HepG2 (cell line): ENCODE measurements around the gene PHF5A. TPM values are rescaled to one million over a fixed set of nuclear protein-coding genes. Genes with fewer than 3 reads are reported as not detected.

ENCODE experiments used
- ARNT2 ChIP-seq: sonication (generic); formaldehyde crosslinking; IDR thresholded peaks from 2 replicates; pipeline ENCODE4 v1.8.0; 2022; ENCODE audit warnings: mild to moderate bottlenecking, low read depth, missing genetic modification reagents, moderate library complexity
- ATF7 ChIP-seq, 2 experiments: fragments of 450-650 bp in 1 of 2; sonication (generic) in 1 of 2; formaldehyde crosslinking in 1 of 2; IDR thresholded peaks; 2 replicates each; pipeline versions ENCODE4 v1.4.0 to v1.6.1; 2016 to 2020; ENCODE audit warnings: antibody characterized with exemption in 1 of 2, mild to moderate bottlenecking in 1 of 2, missing genetic modification reagents in 1 of 2
- FOXJ3 ChIP-seq: sonication (generic); formaldehyde crosslinking; IDR thresholded peaks from 2 replicates; pipeline ENCODE4 v1.4.0; 2020; ENCODE audit warnings: missing genetic modification reagents, mild to moderate bottlenecking, borderline replicate concordance
- HCFC1 ChIP-seq: fragments of 150-350 bp; IDR thresholded peaks from 2 replicates; pipeline ENCODE4 v1.6.1; 2014; ENCODE audit warnings: low read depth, low read length
- HNF4G ChIP-seq, 2 experiments: sonication (generic) in 1 of 2; formaldehyde crosslinking in 1 of 2; IDR thresholded peaks; 2 replicates each; pipeline versions ENCODE4 v1.4.0 to v1.6.1; 2011 to 2020; ENCODE audit warnings: borderline replicate concordance in 2 of 2, low read depth in 2 of 2, mild to moderate bottlenecking in 2 of 2, low read length in 1 of 2, missing genetic modification reagents in 1 of 2, moderate library complexity in 1 of 2
- HNRNPL ChIP-seq: fragments of 200-400 bp; formaldehyde crosslinking; IDR thresholded peaks from 2 replicates; pipeline ENCODE4 v1.6.1; 2017; ENCODE audit warnings: mild to moderate bottlenecking, low read depth, low read length
- IRF2 ChIP-seq: IDR thresholded peaks from 2 replicates; pipeline ENCODE4 v1.6.1; 2018; ENCODE audit warnings: missing genetic modification reagents, missing compliant biosample characterization
- LCORL ChIP-seq, 2 experiments: fragments of 450-650 bp in 1 of 2; sonication (generic) in 1 of 2; formaldehyde crosslinking in 1 of 2; IDR thresholded peaks; 2 replicates each; pipeline versions ENCODE4 v1.5.0 to v1.6.1; 2017 to 2020; ENCODE audit warnings: antibody characterized with exemption in 1 of 2, missing genetic modification reagents in 1 of 2
- PAF1 ChIP-seq: IDR thresholded peaks from 2 replicates; pipeline ENCODE4 v1.6.1; 2016; ENCODE audit warnings: missing genetic modification reagents, missing compliant biosample characterization
- POLR2AphosphoS5 ChIP-seq: IDR thresholded peaks from 2 replicates; pipeline ENCODE4 v1.6.1; 2012; ENCODE audit warnings: low read depth, low read length
- POLR2G ChIP-seq: fragments of 200-400 bp; formaldehyde crosslinking; IDR thresholded peaks from 2 replicates; pipeline ENCODE4 v1.6.1; 2018; ENCODE audit warnings: mild to moderate bottlenecking, low read depth, low read length, moderate library complexity
- REL ChIP-seq: sonication (generic); formaldehyde crosslinking; conservative IDR thresholded peaks from 2 replicates; pipeline ENCODE4 v1.8.0; 2022; ENCODE audit warnings: mild to moderate bottlenecking, missing genetic modification reagents, moderate library complexity
- SAP130 ChIP-seq: IDR thresholded peaks from 2 replicates; pipeline ENCODE4 v1.6.1; 2016; ENCODE audit warnings: low read depth
- SMYD3 ChIP-seq: sonication (generic); formaldehyde crosslinking; IDR thresholded peaks from 2 replicates; pipeline ENCODE4 v1.8.1; 2023; ENCODE audit warnings: mild to moderate bottlenecking, missing genetic modification reagents
- TEAD3 ChIP-seq: optimal IDR thresholded peaks from 2 replicates; pipeline ENCODE3; 2016; ENCODE audit warnings: borderline replicate concordance
- ZBTB7A ChIP-seq: sonication (generic); formaldehyde crosslinking; IDR thresholded peaks from 2 replicates; pipeline ENCODE4 v1.8.0; 2022; ENCODE audit warnings: mild to moderate bottlenecking, missing genetic modification reagents
- ZNF562 ChIP-seq: sonication (generic); formaldehyde crosslinking; IDR thresholded peaks from 2 replicates; pipeline ENCODE4 v1.8.0; 2022; ENCODE audit warnings: missing genetic modification reagents, borderline replicate concordance
- ZNF792 ChIP-seq: IDR thresholded peaks from 2 replicates; pipeline ENCODE4 v1.6.1; 2016
- polyA plus RNA-seq, 8 experiments: library from polyadenylated mRNA; depleted of rRNA in 3 of 8; stranded (reverse) in 7 of 8; unstranded in 1 of 8; fragments of >200 nt; fragmentation: Illumina TruSeq in 4 of 8; extraction: Trizol in 4 of 8; gene quantifications; 2 replicates each; pipeline versions ENCODE4 v1.2.1 to v1.2.3, GENCODE V29; 2011 to 2016; ENCODE audit warnings: low read depth in 4 of 8, missing spikeins in 1 of 8, mixed read lengths in 1 of 8; ENCODE audit not compliant: insufficient read depth in 1 of 8
- total RNA-seq, 5 experiments: library from RNA; depleted of rRNA; stranded (reverse); fragments of >200 nt; fragmentation: Illumina TruSeq; extraction: Trizol; gene quantifications; 2 replicates each; pipeline ENCODE4 v1.2.3, GENCODE V29; 2016; ENCODE audit warnings: low read depth in 1 of 5
- TF ChIP-seq, protein P1 (sequence below): sonication (generic); formaldehyde crosslinking; IDR thresholded peaks from 2 replicates; pipeline ENCODE4 v1.4.0; 2020; ENCODE audit warnings: missing genetic modification reagents
- TF ChIP-seq, protein P2 (sequence below): sonication (generic); formaldehyde crosslinking; IDR thresholded peaks from 2 replicates; pipeline ENCODE4 v1.4.0; 2020; ENCODE audit warnings: mild to moderate bottlenecking, missing genetic modification reagents, borderline replicate concordance

Gene PHF5A
- total and polyA plus RNA-seq, 2 of the 13 experiments (the other 11 are each of a cell fraction or from before 2014, with no cell fraction given), result 56.6 to 105 TPM

DNA sequence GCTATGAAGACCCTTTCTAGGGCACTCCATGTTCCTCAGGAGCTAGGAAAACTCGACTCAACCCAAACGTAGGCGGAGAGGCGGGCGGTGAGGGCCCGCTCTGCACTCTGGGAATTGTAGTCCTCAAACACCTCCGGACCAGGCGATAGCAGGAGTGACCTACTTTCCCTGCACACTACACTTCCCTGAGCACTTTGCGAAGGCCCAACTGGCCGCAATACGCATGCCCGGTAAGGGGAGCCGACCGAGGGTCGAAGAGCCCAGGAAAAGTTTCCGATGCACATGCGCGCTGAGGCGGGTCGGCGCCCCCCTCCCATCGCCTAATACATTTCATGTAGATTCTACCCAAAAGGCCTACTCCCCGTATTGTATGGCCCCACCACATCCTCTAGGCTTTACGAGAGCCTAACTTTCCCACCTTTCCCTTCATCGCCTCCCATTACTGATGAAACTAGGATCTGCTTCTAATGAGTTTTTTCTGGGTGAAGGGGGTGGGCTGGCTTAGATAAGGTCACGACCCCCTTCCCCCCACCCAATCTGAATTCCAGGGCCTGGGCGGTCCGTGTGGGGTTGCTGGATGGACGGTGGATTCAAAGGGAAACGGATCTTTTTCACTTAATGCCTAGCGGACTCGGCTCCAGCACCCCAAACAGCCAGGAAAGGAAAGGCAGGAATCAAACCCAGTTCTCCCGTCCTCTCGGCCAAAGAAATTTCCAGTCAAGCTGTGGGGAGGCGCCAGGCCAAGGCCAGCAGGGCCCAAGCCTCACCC lies 23.9 kb downstream of the PHF5A start (continued):
- TF ChIP-seq ARNT2 (CRISPR knock-in tag) (peak; percentile 12; the same call in 1 of the 2 replicates), HNRNPL (0 out of 2 replicates have a peak, but pooled peaks have one; percentile 38), ZNF562 (CRISPR knock-in tag) (no peak), PAF1 (CRISPR knock-in tag) (no peak), POLR2G (peak; percentile 67; the same call in 1 of the 2 replicates), ZBTB7A (CRISPR knock-in tag) (peak; percentile 90), IRF2 (peak; percentile 76), FOXJ3 (CRISPR knock-in tag) (no peak), TEAD3 (peak; percentile 60), LCORL (IDR thresholded peaks at IDR 0.05) (no peak), LCORL (CRISPR knock-in tag; IDR thresholded peaks at IDR 0.05) (no peak; the same call in 1 of the 2 replicates), REL (CRISPR knock-in tag) (no peak), SMYD3 (CRISPR knock-in tag) (no peak), SAP130 (CRISPR knock-in tag) (peak; percentile 67; the same call in 1 of the 2 replicates), POLR2AphosphoS5 (peak; percentile 52), HCFC1 (peak; percentile 91), ATF7 (IDR thresholded peaks at IDR 0.05) (no peak), ATF7 (CRISPR knock-in tag; IDR thresholded peaks at IDR 0.05) (no peak), HNF4G (IDR thresholded peaks at IDR 0.05; ENCODE audit: borderline replicate concordance, low read depth, low read length) (no peak), HNF4G (CRISPR knock-in tag; IDR thresholded peaks at IDR 0.05; ENCODE audit: borderline replicate concordance, low read depth) (0 out of 2 replicates have a peak, but pooled peaks have one; percentile 47), ZNF792 (CRISPR knock-in tag) (0 out of 2 replicates have a peak, but pooled peaks have one; percentile 16)
- TF ChIP-seq, protein P1, sequence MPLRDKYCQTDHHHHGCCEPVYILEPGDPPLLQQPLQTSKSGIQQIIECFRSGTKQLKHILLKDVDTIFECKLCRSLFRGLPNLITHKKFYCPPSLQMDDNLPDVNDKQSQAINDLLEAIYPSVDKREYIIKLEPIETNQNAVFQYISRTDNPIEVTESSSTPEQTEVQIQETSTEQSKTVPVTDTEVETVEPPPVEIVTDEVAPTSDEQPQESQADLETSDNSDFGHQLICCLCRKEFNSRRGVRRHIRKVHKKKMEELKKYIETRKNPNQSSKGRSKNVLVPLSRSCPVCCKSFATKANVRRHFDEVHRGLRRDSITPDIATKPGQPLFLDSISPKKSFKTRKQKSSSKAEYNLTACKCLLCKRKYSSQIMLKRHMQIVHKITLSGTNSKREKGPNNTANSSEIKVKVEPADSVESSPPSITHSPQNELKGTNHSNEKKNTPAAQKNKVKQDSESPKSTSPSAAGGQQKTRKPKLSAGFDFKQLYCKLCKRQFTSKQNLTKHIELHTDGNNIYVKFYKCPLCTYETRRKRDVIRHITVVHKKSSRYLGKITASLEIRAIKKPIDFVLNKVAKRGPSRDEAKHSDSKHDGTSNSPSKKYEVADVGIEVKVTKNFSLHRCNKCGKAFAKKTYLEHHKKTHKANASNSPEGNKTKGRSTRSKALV (CRISPR knock-in tag), result no peak
- TF ChIP-seq, protein P2, sequence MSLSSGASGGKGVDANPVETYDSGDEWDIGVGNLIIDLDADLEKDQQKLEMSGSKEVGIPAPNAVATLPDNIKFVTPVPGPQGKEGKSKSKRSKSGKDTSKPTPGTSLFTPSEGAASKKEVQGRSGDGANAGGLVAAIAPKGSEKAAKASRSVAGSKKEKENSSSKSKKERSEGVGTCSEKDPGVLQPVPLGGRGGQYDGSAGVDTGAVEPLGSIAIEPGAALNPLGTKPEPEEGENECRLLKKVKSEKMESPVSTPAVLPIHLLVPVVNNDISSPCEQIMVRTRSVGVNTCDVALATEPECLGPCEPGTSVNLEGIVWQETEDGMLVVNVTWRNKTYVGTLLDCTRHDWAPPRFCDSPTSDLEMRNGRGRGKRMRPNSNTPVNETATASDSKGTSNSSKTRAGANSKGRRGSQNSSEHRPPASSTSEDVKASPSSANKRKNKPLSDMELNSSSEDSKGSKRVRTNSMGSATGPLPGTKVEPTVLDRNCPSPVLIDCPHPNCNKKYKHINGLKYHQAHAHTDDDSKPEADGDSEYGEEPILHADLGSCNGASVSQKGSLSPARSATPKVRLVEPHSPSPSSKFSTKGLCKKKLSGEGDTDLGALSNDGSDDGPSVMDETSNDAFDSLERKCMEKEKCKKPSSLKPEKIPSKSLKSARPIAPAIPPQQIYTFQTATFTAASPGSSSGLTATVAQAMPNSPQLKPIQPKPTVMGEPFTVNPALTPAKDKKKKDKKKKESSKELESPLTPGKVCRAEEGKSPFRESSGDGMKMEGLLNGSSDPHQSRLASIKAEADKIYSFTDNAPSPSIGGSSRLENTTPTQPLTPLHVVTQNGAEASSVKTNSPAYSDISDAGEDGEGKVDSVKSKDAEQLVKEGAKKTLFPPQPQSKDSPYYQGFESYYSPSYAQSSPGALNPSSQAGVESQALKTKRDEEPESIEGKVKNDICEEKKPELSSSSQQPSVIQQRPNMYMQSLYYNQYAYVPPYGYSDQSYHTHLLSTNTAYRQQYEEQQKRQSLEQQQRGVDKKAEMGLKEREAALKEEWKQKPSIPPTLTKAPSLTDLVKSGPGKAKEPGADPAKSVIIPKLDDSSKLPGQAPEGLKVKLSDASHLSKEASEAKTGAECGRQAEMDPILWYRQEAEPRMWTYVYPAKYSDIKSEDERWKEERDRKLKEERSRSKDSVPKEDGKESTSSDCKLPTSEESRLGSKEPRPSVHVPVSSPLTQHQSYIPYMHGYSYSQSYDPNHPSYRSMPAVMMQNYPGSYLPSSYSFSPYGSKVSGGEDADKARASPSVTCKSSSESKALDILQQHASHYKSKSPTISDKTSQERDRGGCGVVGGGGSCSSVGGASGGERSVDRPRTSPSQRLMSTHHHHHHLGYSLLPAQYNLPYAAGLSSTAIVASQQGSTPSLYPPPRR (CRISPR knock-in tag), result peak; percentile 42; the same call in 1 of the 2 replicates
